ENCODE data around the gene KLKB1. TPM values are rescaled to one million over a fixed set of nuclear protein-coding genes. Genes with fewer than 3 reads are reported as not detected.
"Not testable (repeated sequence)": the region's sequence is repeated elsewhere in the genome, so short reads cannot be mapped to it uniquely, and the experiment has no call there.

Gene KLKB1
- polyA plus RNA-seq, 3 donors, result 1.1 to 2.7 (median 2.2) TPM

DNA sequence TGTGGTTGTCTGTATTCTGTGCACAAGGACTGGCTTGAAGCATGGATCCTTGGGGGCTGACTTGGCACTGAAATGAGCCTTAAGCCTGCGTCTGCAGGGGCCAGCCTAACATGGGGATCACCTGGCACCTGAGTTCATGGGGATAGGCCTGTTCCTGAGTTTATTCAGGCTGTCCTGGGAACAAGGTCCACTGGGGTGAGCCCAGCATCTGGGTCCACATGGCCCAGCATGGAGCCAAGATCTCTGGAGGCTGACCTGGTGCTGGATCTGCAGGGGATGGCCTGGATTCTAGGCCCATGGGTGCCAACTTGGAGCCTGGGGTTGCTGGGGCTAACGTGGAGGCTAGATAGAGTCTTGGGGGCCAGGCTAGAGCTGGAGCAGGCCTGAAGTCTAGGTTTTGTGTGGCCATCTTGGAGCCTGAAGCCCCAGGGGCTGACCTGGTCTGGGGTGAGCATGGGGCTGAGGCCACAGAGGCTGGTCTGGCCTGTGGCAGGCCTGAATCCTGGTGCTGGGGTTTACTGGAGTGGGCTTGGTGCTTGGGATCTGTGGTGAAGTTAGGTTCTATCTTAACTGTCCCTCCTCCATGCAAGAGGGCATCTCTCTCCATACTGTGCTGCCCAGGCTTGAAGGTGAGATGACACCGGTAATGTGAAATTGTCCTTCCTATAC, 652 bp upstream of the KLKB1 start:
- no peak for DNase-seq

GRCh38 chr4:186227744-186228513, 622 bp downstream of the KLKB1 start:
- no peak for DNase-seq

- no peak for DNase-seq
Observed at GRCh38 chr4:186228514-186228894, 1.2 kb downstream of the KLKB1 start.

DNA sequence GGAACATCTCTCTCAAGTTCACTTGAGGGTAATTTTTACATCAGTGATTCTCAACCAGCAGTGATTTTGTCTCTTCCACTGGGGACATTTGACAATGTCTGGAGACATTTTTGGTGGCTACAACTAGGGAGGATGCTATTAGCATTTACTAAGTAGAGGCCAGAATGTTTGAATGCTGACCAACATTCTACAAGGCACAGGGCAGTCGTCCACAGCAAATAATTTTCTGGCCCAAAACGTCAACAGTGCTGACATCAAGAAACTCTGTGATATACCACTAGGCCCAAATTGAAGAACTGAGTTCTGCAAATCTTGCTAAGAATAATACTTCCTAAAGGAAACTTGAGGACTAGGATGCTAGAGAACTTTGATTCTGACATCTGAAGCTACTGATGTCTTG, 7.1 kb downstream of the KLKB1 start:
- no peak for DNase-seq

DNA sequence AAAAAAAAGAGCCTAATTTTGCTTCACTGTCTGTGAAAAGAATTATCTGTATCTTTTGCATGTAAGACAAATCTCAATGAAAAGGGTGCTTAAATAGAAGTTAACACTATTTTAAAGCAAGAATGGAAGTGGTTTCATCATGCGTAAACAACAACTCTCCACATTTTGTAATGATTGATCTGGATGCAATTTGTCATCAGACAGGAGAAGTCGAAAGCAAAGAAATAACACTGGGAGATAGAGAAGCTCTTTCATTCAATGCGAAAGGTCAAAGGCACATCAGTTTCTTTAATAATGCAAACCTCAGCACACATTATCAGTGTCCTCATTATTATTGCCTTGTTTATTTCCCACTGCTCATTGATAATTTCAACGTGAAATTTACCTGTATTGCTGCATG, 8.8 kb downstream of the KLKB1 start:
- no peak for DNase-seq

GRCh38 chr4:186240452-186240847, 13.1 kb downstream of the KLKB1 start:
- DNase-seq, result no peak

- DNase-seq, result no peak
Observed at GRCh38 chr4:186240848-186241491, 13.7 kb downstream of the KLKB1 start.

DNA sequence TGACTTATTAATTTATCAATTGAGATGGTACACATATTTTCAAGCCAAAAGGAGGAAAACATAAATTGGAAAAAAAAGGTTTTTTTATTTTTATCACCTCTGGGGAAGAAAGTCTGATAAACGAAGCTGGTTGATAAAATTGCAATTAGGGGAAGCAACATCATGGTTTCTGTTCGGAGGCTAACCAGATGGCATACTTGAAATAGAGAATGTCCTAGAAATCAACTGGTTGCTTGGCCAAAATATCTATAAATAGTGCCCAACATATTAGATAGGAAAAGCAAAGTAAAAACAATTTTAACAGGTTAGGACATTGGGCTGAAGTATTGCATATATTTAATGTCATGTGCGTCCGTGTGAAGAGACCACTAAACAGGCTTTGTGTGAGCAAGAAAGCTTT, 14.3 kb downstream of the KLKB1 start:
- no peak for DNase-seq

- DNase-seq, result not testable (repeated sequence)
Observed at GRCh38 chr4:186242031-186242430, 14.7 kb downstream of the KLKB1 start.

- DNase-seq, result no peak
Observed at GRCh38 chr4:186243331-186243730, 16.0 kb downstream of the KLKB1 start.

GRCh38 chr4:186244835-186245234, 17.5 kb downstream of the KLKB1 start:
- no peak for DNase-seq

- not testable (repeated sequence) for DNase-seq
Observed at GRCh38 chr4:186247062-186247752, 19.9 kb downstream of the KLKB1 start.

DNA sequence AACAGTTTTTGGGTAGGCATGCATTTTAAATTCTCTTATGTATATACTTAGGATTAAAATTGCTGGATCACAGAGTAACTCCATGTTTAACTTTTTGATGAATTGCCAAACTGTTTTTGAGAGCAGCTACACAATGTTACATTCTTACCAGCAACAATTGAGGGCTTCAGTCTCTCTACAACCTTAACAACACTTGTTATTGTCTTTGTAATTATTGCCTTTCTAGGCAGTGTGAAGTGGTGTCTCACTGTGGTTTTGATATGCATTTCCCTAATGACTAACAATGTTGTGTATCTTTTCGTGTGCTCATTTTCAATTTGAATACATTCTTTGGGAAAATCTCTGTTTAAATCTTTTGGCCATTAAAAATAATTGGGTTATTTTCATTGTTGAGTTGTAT, 21.3 kb downstream of the KLKB1 start:
- DNase-seq, result no peak

GRCh38 chr4:186249785-186250754, 22.8 kb downstream of the KLKB1 start:
- DNase-seq, result no peak

- no peak for DNase-seq
Observed at GRCh38 chr4:186250760-186251159, 23.5 kb downstream of the KLKB1 start.

- DNase-seq, result no peak
Observed at GRCh38 chr4:186255122-186255521, 27.8 kb downstream of the KLKB1 start.

GRCh38 chr4:186258216-186258811, 31.0 kb downstream of the KLKB1 start:
- no peak for DNase-seq

GRCh38 chr4:186260117-186260503, 32.8 kb downstream of the KLKB1 start:
- no peak for DNase-seq

GRCh38 chr4:186260504-186261448, 33.5 kb downstream of the KLKB1 start:
- no peak for DNase-seq

DNA sequence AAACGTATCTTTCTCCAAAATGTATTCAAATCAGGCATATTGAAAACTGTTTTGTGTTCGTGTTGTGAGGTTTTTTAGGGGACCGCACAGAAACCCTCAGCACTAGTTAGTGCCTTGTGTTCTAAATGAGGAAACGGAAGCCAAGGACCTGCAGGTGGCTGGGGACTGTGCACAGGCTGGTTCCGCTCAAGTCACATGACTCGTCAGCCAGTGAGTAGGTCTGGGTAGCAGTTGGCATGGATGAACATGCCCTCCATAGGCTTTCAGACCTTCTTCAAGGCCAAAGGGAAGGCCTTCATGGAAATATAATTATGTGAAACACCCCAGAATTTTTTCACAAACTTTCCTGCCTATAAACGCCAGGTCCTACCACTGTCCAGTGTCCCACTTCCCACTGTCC, 37.4 kb downstream of the KLKB1 start:
- no peak for DNase-seq

All from renal pelvis (tissue), 4 donors.